Liver (tissue), 9 donors: ENCODE data around the gene MAP3K10. TPM values are rescaled to one million over a fixed set of nuclear protein-coding genes. Genes with fewer than 3 reads are reported as not detected.

ENCODE experiments used
- DNase-seq: peaks from one replicate; pipeline ENCODE4 v3.0.0-alpha.2; 2017; ENCODE audit warnings: low spot score
- H3K27ac ChIP-seq, 2 donors: one replicate each; pipeline ENCODE4 v1.7.0; 2013; ENCODE audit warnings: inconsistent platforms in 2 of 2, low read length in 2 of 2, control low read depth in 1 of 2, low read depth in 1 of 2, mild to moderate bottlenecking in 1 of 2
- H3K27me3 ChIP-seq, 4 donors: one replicate each; pipeline versions ENCODE4 v1.6.1 to v1.7.0; 2013; ENCODE audit warnings: low read length in 3 of 4, inconsistent platforms in 1 of 4, mild to moderate bottlenecking in 1 of 4, moderate library complexity in 1 of 4; ENCODE audit not compliant: control insufficient read depth in 4 of 4, insufficient read depth in 4 of 4
- H3K36me3 ChIP-seq, 4 donors: one replicate each; pipeline versions ENCODE4 v1.6.1 to v1.7.0; 2013; ENCODE audit warnings: low read length in 3 of 4, mild to moderate bottlenecking in 3 of 4, low read depth in 1 of 4, moderate library complexity in 1 of 4; ENCODE audit not compliant: control insufficient read depth in 4 of 4, insufficient read depth in 3 of 4
- H3K4me1 ChIP-seq, 4 donors: one replicate each; pipeline versions ENCODE4 v1.6.1 to v1.7.0; 2013; ENCODE audit warnings: low read length in 3 of 4, mild to moderate bottlenecking in 3 of 4, moderate library complexity in 1 of 4; ENCODE audit not compliant: control insufficient read depth in 4 of 4, insufficient read depth in 4 of 4
- H3K4me3 ChIP-seq, 3 donors: one replicate each; pipeline versions ENCODE4 v1.6.1 to v1.7.0; 2013; ENCODE audit warnings: low read length in 3 of 3, control low read depth in 1 of 3, low read depth in 1 of 3, mild to moderate bottlenecking in 1 of 3
- H3K9ac ChIP-seq, 2 donors: one replicate each; pipeline ENCODE4 v1.7.0; 2013; ENCODE audit warnings: low read length in 2 of 2, mild to moderate bottlenecking in 2 of 2, moderate library complexity in 2 of 2, control low read depth in 1 of 2, low read depth in 1 of 2
- H3K9me3 ChIP-seq, 4 donors: one replicate each; pipeline versions ENCODE4 v1.6.1 to v1.7.0; 2013; ENCODE audit warnings: low read length in 3 of 4; ENCODE audit not compliant: control insufficient read depth in 4 of 4
- ATF3 ChIP-seq: IDR thresholded peaks from 2 replicates; pipeline ENCODE4 v1.6.1; 2016; ENCODE audit warnings: antibody characterized with exemption
- CTCF ChIP-seq: fragments of 150-350 bp; IDR thresholded peaks from 2 replicates; pipeline ENCODE4 v1.5.1; 2017; ENCODE audit warnings: improper control_type of control experiment, low read depth, low read length; ENCODE audit not compliant: missing input control
- EGR1 ChIP-seq, 2 donors: IDR thresholded peaks; 2 replicates each; pipeline ENCODE4 v1.6.1; 2016 to 2018; ENCODE audit warnings: antibody characterized with exemption in 2 of 2, low read depth in 2 of 2
- FOXA1 ChIP-seq: IDR thresholded peaks from 2 replicates; pipeline ENCODE4 v1.6.1; 2016; ENCODE audit warnings: antibody characterized with exemption
- FOXA2 ChIP-seq: IDR thresholded peaks from 2 replicates; pipeline ENCODE4 v1.6.1; 2016; ENCODE audit warnings: antibody characterized with exemption
- GABPA ChIP-seq, 2 donors: IDR thresholded peaks in 1 of 2; conservative IDR thresholded peaks in 1 of 2; 2 replicates each; pipeline ENCODE4 v1.6.1; 2016; ENCODE audit warnings: antibody characterized with exemption in 2 of 2, mild to moderate bottlenecking in 1 of 2, moderate library complexity in 1 of 2
- HNF4A ChIP-seq, 2 donors: conservative IDR thresholded peaks; 2 replicates each; pipeline ENCODE4 v1.6.1; 2016; ENCODE audit warnings: antibody characterized with exemption in 2 of 2, mild to moderate bottlenecking in 2 of 2
- HNF4G ChIP-seq: IDR thresholded peaks from 2 replicates; pipeline ENCODE4 v1.6.1; 2016; ENCODE audit warnings: antibody characterized with exemption
- JUND ChIP-seq, 2 donors: IDR thresholded peaks; 2 replicates each; pipeline ENCODE4 v1.6.1; 2016; ENCODE audit warnings: antibody characterized with exemption in 2 of 2
- NR2F2 ChIP-seq: IDR thresholded peaks from 2 replicates; pipeline ENCODE4 v1.6.1; 2016; ENCODE audit warnings: antibody characterized with exemption
- RAD21 ChIP-seq, 2 donors: IDR thresholded peaks; 2 replicates each; pipeline ENCODE4 v1.6.1; 2016; ENCODE audit warnings: antibody characterized with exemption in 2 of 2, mild to moderate bottlenecking in 2 of 2
- REST ChIP-seq: IDR thresholded peaks from 2 replicates; pipeline ENCODE4 v1.6.1; 2016; ENCODE audit warnings: antibody characterized with exemption, mild to moderate bottlenecking
- RXRA ChIP-seq, 2 donors: IDR thresholded peaks; 2 replicates each; pipeline ENCODE4 v1.6.1; 2017 to 2018; ENCODE audit warnings: antibody characterized with exemption in 2 of 2, mild to moderate bottlenecking in 1 of 2
- SP1 ChIP-seq: IDR thresholded peaks from 2 replicates; pipeline ENCODE4 v1.6.1; 2018; ENCODE audit warnings: antibody characterized with exemption, mild to moderate bottlenecking
- TAF1 ChIP-seq: conservative IDR thresholded peaks from 2 replicates; pipeline ENCODE4 v1.6.1; 2016; ENCODE audit warnings: antibody characterized with exemption, mild to moderate bottlenecking
- YY1 ChIP-seq: IDR thresholded peaks from 2 replicates; pipeline ENCODE4 v1.6.1; 2016; ENCODE audit warnings: antibody characterized with exemption, mild to moderate bottlenecking
- ZBTB33 ChIP-seq: IDR thresholded peaks from 2 replicates; pipeline ENCODE4 v1.6.1; 2016; ENCODE audit warnings: antibody characterized with exemption
- WGBS: extraction: QIAGEN DNeasy Blood & Tissue Kit; methylation state at CpG from one replicate; pipeline ENCODE4 v1.1.7; 2013; 5-methylcytosine and 5-hydroxymethylcytosine counted together
- polyA plus RNA-seq, 2 donors: library from polyadenylated mRNA; stranded (reverse) in 1 of 2; unstranded in 1 of 2; fragments of 200-250 nt in 1 of 2; fragments of >200 nt in 1 of 2; fragmentation: Nextera tagmentation in 1 of 2; extraction: Ambion mirVana in 1 of 2; gene quantifications; one replicate each; pipeline versions ENCODE4 v1.2.1 to v1.2.3, GENCODE V29; 2013 to 2015
- total RNA-seq, 2 donors: library from RNA; depleted of rRNA; stranded (reverse); fragments of >200 nt; gene quantifications; one replicate each; pipeline ENCODE4 v1.2.3, GENCODE V29; 2014
- TF ChIP-seq, protein P1 (sequence below): IDR thresholded peaks from 2 replicates; pipeline ENCODE4 v1.6.1; 2016; ENCODE audit warnings: antibody characterized with exemption
- donor health status: healthy.
- donor health status: healthy.
- donor health status: healthy.
- donor health status: healthy.
- donor health status: healthy.

The MAP3K10 gene
- total and polyA plus RNA-seq, 4 donors: 0.65 to 3.9 (median 2.1) TPM

GRCh38 chr19:40223135-40223822 is 32.1 kb downstream of the MAP3K10 start:
- DNase-seq: no peak
- Histone ChIP-seq H3K9me3 (no peaks in the 10 kb centered on the region), H3K9ac (no peak overlapping the region), H3K36me3 (no peaks in the 10 kb centered on the region), H3K27ac (no peak overlapping the region), H3K4me3 (no peak overlapping the region), H3K4me1 (peaks cover 6 to 16% (median 15%) of the 10 kb centered on the region in 4 donors), H3K27me3 (no peaks in the 10 kb centered on the region)
- no peak for TF ChIP-seq REST
- TF ChIP-seq ATF3: no peak
- TF ChIP-seq HNF4G: no peak
- TF ChIP-seq SP1: no peak
- TF ChIP-seq, protein P1, sequence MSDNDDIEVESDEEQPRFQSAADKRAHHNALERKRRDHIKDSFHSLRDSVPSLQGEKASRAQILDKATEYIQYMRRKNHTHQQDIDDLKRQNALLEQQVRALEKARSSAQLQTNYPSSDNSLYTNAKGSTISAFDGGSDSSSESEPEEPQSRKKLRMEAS: no peak
- no peak for TF ChIP-seq RXRA (IDR thresholded peaks at IDR 0.05)
- no peak for TF ChIP-seq RAD21 (IDR thresholded peaks at IDR 0.05)
- WGBS: 54% methylated on average over 48 of the region's 48 CpGs

GRCh38 chr19:40224342-40225150 is 33.3 kb downstream of the MAP3K10 start:
- no peak for DNase-seq
- H3K9ac ChIP-seq: no peak overlapping the region
- WGBS: 85% methylated on average over 32 of the region's 32 CpGs
- H3K4me3 ChIP-seq: no peak overlapping the region
- H3K27me3 ChIP-seq: no peaks in the 10 kb centered on the region
- H3K4me1 ChIP-seq: peaks cover 6 to 16% (median 15%) of the 10 kb centered on the region in 4 donors
- H3K27ac ChIP-seq: no peak overlapping the region
- H3K9me3 ChIP-seq: no peaks in the 10 kb centered on the region
- H3K36me3 ChIP-seq: no peaks in the 10 kb centered on the region
- TF ChIP-seq SP1 (no peak), HNF4A (conservative IDR thresholded peaks at IDR 0.05) (no peak), TAF1 (no peak), EGR1 (IDR thresholded peaks at IDR 0.05; ENCODE audit: low read depth in 2 of 2) (no peak), NR2F2 (no peak), YY1 (no peak), RXRA (IDR thresholded peaks at IDR 0.05) (no peak), FOXA1 (no peak), GABPA (IDR thresholded peaks at IDR 0.05 in 1 of 2, conservative IDR thresholded peaks at IDR 0.05 in 1 of 2) (no peak), ZBTB33 (no peak), FOXA2 (no peak), JUND (IDR thresholded peaks at IDR 0.05) (no peak), ATF3 (no peak), RAD21 (IDR thresholded peaks at IDR 0.05) (no peak), CTCF (no peak)
